SK-N-SH (cell line): Measurements from ENCODE around the gene USP10. TPM values are rescaled to one million over a fixed set of nuclear protein-coding genes. Genes with fewer than 3 reads are reported as not detected.

ENCODE experiments used
- CTCF ChIA-PET: fragments of 300-600, 350-600 bp; formaldehyde crosslinking; extraction: SDS; loops from one replicate; lab custom pipeline; 2021; lab: Yijun Ruan, JAX
- POLR2A ChIA-PET: fragments of 350-600 bp; sonication (Branson Sonifier 250); formaldehyde crosslinking; extraction: SDS; loops from one replicate; lab custom pipeline; 2020; ENCODE audit warnings: antibody characterized with exemption, inconsistent platforms; lab: Yijun Ruan, JAX
- DNase-seq: peaks from one replicate; pipeline ENCODE4 v3.0.0; 2012
- H2AFZ ChIP-seq: fragments of 200-600 bp; sonication (generic); 2 replicates; pipeline ENCODE4 v1.8.1; 2016; ENCODE audit warnings: antibody characterized with exemption, mild to moderate bottlenecking, low read depth
- H3F3A ChIP-seq: fragments of 200-600 bp; sonication (generic); replicated peaks from 2 replicates; pipeline ENCODE3; 2016; ENCODE audit warnings: antibody characterized with exemption, mild to moderate bottlenecking; ENCODE audit not compliant: insufficient read depth
- H3K27ac ChIP-seq, 2 experiments: fragments of 200-500 bp in 1 of 2; fragments of 200-600 bp in 1 of 2; sonication (Bioruptor generic) in 1 of 2; sonication (generic), shearing (Covaris generic) in 1 of 2; 2 replicates each; pipeline versions ENCODE4 v1.5.1 to v1.6.1; 2014 to 2016; ENCODE audit warnings: low read depth in 2 of 2, inconsistent platforms in 1 of 2, low read length in 1 of 2, mild to moderate bottlenecking in 1 of 2, mixed read lengths in 1 of 2
- H3K27me3 ChIP-seq: fragments of 200-600 bp; sonication (generic), shearing (Covaris generic); 2 replicates; pipeline ENCODE4 v1.6.1; 2016; ENCODE audit warnings: mixed run types; ENCODE audit not compliant: insufficient read depth
- H3K36me3 ChIP-seq, 2 experiments: fragments of 200-500 bp in 1 of 2; fragments of 200-600 bp in 1 of 2; sonication (Bioruptor generic) in 1 of 2; sonication (generic) in 1 of 2; replicated peaks in 1 of 2; 2 replicates each; pipeline versions ENCODE3 to v1.5.1; 2014 to 2016; ENCODE audit warnings: low read length in 1 of 2, mild to moderate bottlenecking in 1 of 2; ENCODE audit not compliant: insufficient read depth in 2 of 2, control insufficient read depth in 1 of 2
- H3K4me1 ChIP-seq, 2 experiments: fragments of 200-500 bp in 1 of 2; fragments of 200-600 bp in 1 of 2; sonication (Bioruptor generic) in 1 of 2; sonication (generic), shearing (Covaris generic) in 1 of 2; 2 replicates each; pipeline versions ENCODE4 v1.5.1 to v1.6.1; 2014 to 2016; ENCODE audit warnings: low read depth in 1 of 2, low read length in 1 of 2, mixed run types in 1 of 2; ENCODE audit not compliant: insufficient read depth in 2 of 2, control insufficient read depth in 1 of 2
- H3K4me2 ChIP-seq: fragments of 200-600 bp; sonication (generic), shearing (Covaris generic); 2 replicates; pipeline ENCODE4 v1.6.1; 2017; ENCODE audit warnings: mixed run types
- H3K4me3 ChIP-seq, 2 experiments: fragments of 200-500 bp in 1 of 2; fragments of 200-600 bp in 1 of 2; sonication (Bioruptor generic) in 1 of 2; sonication (generic), shearing (Covaris generic) in 1 of 2; 2 replicates each; pipeline versions ENCODE4 v1.5.1 to v1.8.1; 2014 to 2016; ENCODE audit warnings: low read depth in 2 of 2, inconsistent platforms in 1 of 2, low read length in 1 of 2, mild to moderate bottlenecking in 1 of 2, mixed read lengths in 1 of 2, moderate library complexity in 1 of 2
- H3K79me2 ChIP-seq: fragments of 200-600 bp; sonication (generic); 2 replicates; pipeline ENCODE4 v1.8.1; 2017; ENCODE audit warnings: mild to moderate bottlenecking; ENCODE audit not compliant: insufficient read depth
- H3K9ac ChIP-seq: fragments of 200-600 bp; sonication (generic); 2 replicates; pipeline ENCODE4 v1.6.1; 2017; ENCODE audit warnings: mixed run types
- H3K9me2 ChIP-seq: fragments of 200-600 bp; sonication (generic); 2 replicates; pipeline ENCODE4 v1.6.1; 2017; ENCODE audit warnings: mixed run types
- H3K9me3 ChIP-seq: fragments of 200-600 bp; sonication (generic); 2 replicates; pipeline ENCODE4 v1.6.1; 2017; ENCODE audit warnings: mixed run types, mild to moderate bottlenecking, moderate library complexity
- H4K20me1 ChIP-seq: fragments of 200-600 bp; sonication (generic); 2 replicates; pipeline ENCODE4 v1.6.1; 2017; ENCODE audit warnings: mild to moderate bottlenecking, mixed run types; ENCODE audit not compliant: insufficient read depth
- CHD2 ChIP-seq: fragments of 150-350 bp; IDR thresholded peaks from 2 replicates; pipeline ENCODE4 v1.6.1; 2018; ENCODE audit warnings: low read length; ENCODE audit not compliant: partially characterized antibody
- ELF1 ChIP-seq: IDR thresholded peaks from 2 replicates; pipeline ENCODE4 v1.4.0; 2012
- EP300 ChIP-seq, 2 experiments: IDR thresholded peaks; 2 replicates each; pipeline versions ENCODE4 v1.4.0 to v1.6.1; 2012; ENCODE audit warnings: borderline replicate concordance in 1 of 2, low read depth in 1 of 2, low read length in 1 of 2
- FOSL2 ChIP-seq: IDR thresholded peaks from 2 replicates; pipeline ENCODE4 v1.4.0; 2012; ENCODE audit warnings: low read depth, mild to moderate bottlenecking, moderate library complexity, borderline replicate concordance
- FOXJ3 ChIP-seq: sonication (generic); formaldehyde crosslinking; IDR thresholded peaks from 2 replicates; pipeline ENCODE4 v1.5.1; 2020; ENCODE audit warnings: mild to moderate bottlenecking, missing genetic modification reagents
- JUND ChIP-seq: IDR thresholded peaks from 2 replicates; pipeline ENCODE4 v1.4.0; 2012
- MAX ChIP-seq: IDR thresholded peaks from 2 replicates; pipeline ENCODE4 v1.4.0; 2012; ENCODE audit warnings: low read depth
- MEF2A ChIP-seq: IDR thresholded peaks from 2 replicates; pipeline ENCODE4 v1.4.0; 2012; ENCODE audit warnings: low read depth, borderline replicate concordance
- NFIC ChIP-seq: IDR thresholded peaks from 2 replicates; pipeline ENCODE4 v1.4.0; 2012; ENCODE audit warnings: borderline replicate concordance
- PBX3 ChIP-seq: IDR thresholded peaks from 2 replicates; pipeline ENCODE4; 2012
- RAD21 ChIP-seq: IDR thresholded peaks from 2 replicates; pipeline ENCODE4 v1.6.1; 2012; ENCODE audit warnings: mild to moderate bottlenecking, low read length
- REST ChIP-seq: IDR thresholded peaks from 2 replicates; pipeline ENCODE4 v1.6.1; 2012; ENCODE audit warnings: mild to moderate bottlenecking, low read depth, low read length, moderate library complexity
- RFX5 ChIP-seq: IDR thresholded peaks from 2 replicates; pipeline ENCODE4 v1.6.1; 2012; ENCODE audit warnings: mild to moderate bottlenecking, improper control_type of control experiment, low read length
- SIN3A ChIP-seq: IDR thresholded peaks from 2 replicates; pipeline ENCODE4 v1.6.1; 2012; ENCODE audit warnings: low read depth, mild to moderate bottlenecking, low read length, moderate library complexity, borderline replicate concordance
- USF1 ChIP-seq: IDR thresholded peaks from 2 replicates; pipeline ENCODE4 v1.4.0; 2012; ENCODE audit warnings: low read depth, borderline replicate concordance
- YY1 ChIP-seq: IDR thresholded peaks from 2 replicates; pipeline ENCODE4 v1.4.0; 2012; ENCODE audit warnings: low read depth, mild to moderate bottlenecking
- WGBS: methylation state at CpG from one replicate; pipeline ENCODE4 v1.1.6; 2017; ENCODE audit warnings: low lambda C conversion rate; 5-methylcytosine and 5-hydroxymethylcytosine counted together
- polyA plus RNA-seq, 3 experiments: library from polyadenylated mRNA; depleted of rRNA; stranded (reverse); fragments of >200 nt; gene quantifications; 2 replicates each; pipeline ENCODE4 v1.2.3, GENCODE V29; 2012
- TF ChIP-seq, protein P1 (sequence below): IDR thresholded peaks from 2 replicates; pipeline ENCODE4 v1.4.0; 2012; ENCODE audit warnings: low read depth, borderline replicate concordance

USP10 gene
- polyA plus RNA-seq, 1 of the 3 experiments (the other 2 are of a cell fraction), result 49.2 TPM

- Histone ChIP-seq H3K9ac (no peak overlapping the region), H3F3A (peaks cover 7% of the 10 kb centered on the region), H3K4me1 (peaks cover 0 to 4% of the 10 kb centered on the region in 2 experiments; a peak in 1 of 4 replicates), H2AFZ (no peak overlapping the region), H3K4me3 (no peak overlapping the region), H3K27ac (no peak overlapping the region), H3K9me2 (no peaks in the 10 kb centered on the region), H4K20me1 (peaks cover 98% of the 10 kb centered on the region), H3K9me3 (no peaks in the 10 kb centered on the region), H3K27me3 (no peaks in the 10 kb centered on the region), H3K79me2 (peaks cover 99% of the 10 kb centered on the region), H3K36me3 (peaks cover 2 to 11% of the 10 kb centered on the region in 2 experiments), H3K4me2 (no peak overlapping the region)
- TF ChIP-seq MEF2A (no peak), USF1 (no peak), FOXJ3 (CRISPR knock-in tag) (no peak), REST (no peak), MAX (no peak), CHD2 (no peak), SIN3A (no peak), EP300 (IDR thresholded peaks at IDR 0.05; ENCODE audit: borderline replicate concordance in 1 of 2, low read depth in 1 of 2, low read length in 1 of 2) (no peak), YY1 (no peak), NFIC (no peak), FOSL2 (no peak), ELF1 (no peak), RAD21 (no peak), RFX5 (no peak), JUND (no peak), PBX3 (no peak)
- TF ChIP-seq, protein P1, sequence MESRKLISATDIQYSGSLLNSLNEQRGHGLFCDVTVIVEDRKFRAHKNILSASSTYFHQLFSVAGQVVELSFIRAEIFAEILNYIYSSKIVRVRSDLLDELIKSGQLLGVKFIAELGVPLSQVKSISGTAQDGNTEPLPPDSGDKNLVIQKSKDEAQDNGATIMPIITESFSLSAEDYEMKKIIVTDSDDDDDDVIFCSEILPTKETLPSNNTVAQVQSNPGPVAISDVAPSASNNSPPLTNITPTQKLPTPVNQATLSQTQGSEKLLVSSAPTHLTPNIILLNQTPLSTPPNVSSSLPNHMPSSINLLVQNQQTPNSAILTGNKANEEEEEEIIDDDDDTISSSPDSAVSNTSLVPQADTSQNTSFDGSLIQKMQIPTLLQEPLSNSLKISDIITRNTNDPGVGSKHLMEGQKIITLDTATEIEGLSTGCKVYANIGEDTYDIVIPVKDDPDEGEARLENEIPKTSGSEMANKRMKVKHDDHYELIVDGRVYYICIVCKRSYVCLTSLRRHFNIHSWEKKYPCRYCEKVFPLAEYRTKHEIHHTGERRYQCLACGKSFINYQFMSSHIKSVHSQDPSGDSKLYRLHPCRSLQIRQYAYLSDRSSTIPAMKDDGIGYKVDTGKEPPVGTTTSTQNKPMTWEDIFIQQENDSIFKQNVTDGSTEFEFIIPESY, result no peak
- CTCF ChIA-PET, result interaction anchor here (1.2 to 3.5 kb wide), 6 partner anchors 14 to 258 kb away, joined by 3 to 27 read pairs (median 9); no protein-coding TSS in a partner anchor
- POLR2A ChIA-PET, result no interaction called here
- WGBS, result 100% methylated on average over 8 of the region's 8 CpGs
- DNase-seq, result no peak
Observed at GRCh38 chr16:84712138-84712671, 12.4 kb downstream of the USP10 start.
